ENCODE data around the gene BTN3A1.
"Not testable (repeated sequence)": the region's sequence is repeated elsewhere in the genome, so short reads cannot be mapped to it uniquely, and the experiment has no call there.

The BTN3A1 gene

GRCh38 chr6:26441977-26442376, 39.9 kb downstream of the BTN3A1 start:
- no peak for DNase-seq (ENCODE audit: low read depth)

- DNase-seq (ENCODE audit: low read depth) = peak; percentile 28
Measured at GRCh38 chr6:26445934-26446667, 44.0 kb downstream of the BTN3A1 start.

GRCh38 chr6:26447257-26447656, 45.2 kb downstream of the BTN3A1 start:
- DNase-seq (ENCODE audit: low read depth) = no peak

GRCh38 chr6:26450240-26450639, 48.2 kb downstream of the BTN3A1 start:
- no peak for DNase-seq (ENCODE audit: low read depth)

GRCh38 chr6:26452631-26453235, 50.7 kb downstream of the BTN3A1 start:
- DNase-seq (ENCODE audit: low read depth) = no peak

- DNase-seq (ENCODE audit: low read depth) = no peak
Measured at GRCh38 chr6:26454631-26455030, 52.6 kb downstream of the BTN3A1 start.

- no peak for DNase-seq (ENCODE audit: low read depth)
Measured at GRCh38 chr6:26455357-26455970, 53.4 kb downstream of the BTN3A1 start.

- DNase-seq (ENCODE audit: low read depth) = no peak
Measured at GRCh38 chr6:26457264-26457805, 55.3 kb downstream of the BTN3A1 start.

GRCh38 chr6:26457806-26458688, 56.0 kb downstream of the BTN3A1 start, which contains the start of gene BTN2A1:
BTN2A1 (plus strand) TSS chr6:26457955; CDS start chr6:26458637, 682 bp downstream.
- DNase-seq (ENCODE audit: low read depth) = peak; percentile 56

- no peak for DNase-seq (ENCODE audit: low read depth)
Measured at GRCh38 chr6:26459023-26459810, 57.1 kb downstream of the BTN3A1 start.

- not testable (repeated sequence) for DNase-seq (ENCODE audit: low read depth)
Measured at GRCh38 chr6:26461353-26461752, 59.3 kb downstream of the BTN3A1 start.

GRCh38 chr6:26464014-26464413, 61.9 kb downstream of the BTN3A1 start:
- no peak for DNase-seq (ENCODE audit: low read depth)

- DNase-seq (ENCODE audit: low read depth) = no peak
Measured at GRCh38 chr6:26464416-26465131, 62.5 kb downstream of the BTN3A1 start.
